Liver (tissue), 9 donors: ENCODE measurements around the gene UBE4A. TPM values are rescaled to one million over a fixed set of nuclear protein-coding genes. Genes with fewer than 3 reads are reported as not detected.

Experiments used
- DNase-seq: peaks from one replicate; pipeline ENCODE4 v3.0.0-alpha.2; 2017; ENCODE audit warnings: low spot score
- H3K27ac ChIP-seq, 2 donors: one replicate each; pipeline ENCODE4 v1.7.0; 2013; ENCODE audit warnings: inconsistent platforms in 2 of 2, low read length in 2 of 2, control low read depth in 1 of 2, low read depth in 1 of 2, mild to moderate bottlenecking in 1 of 2
- H3K27me3 ChIP-seq, 4 donors: one replicate each; pipeline versions ENCODE4 v1.6.1 to v1.7.0; 2013; ENCODE audit warnings: low read length in 3 of 4, inconsistent platforms in 1 of 4, mild to moderate bottlenecking in 1 of 4, moderate library complexity in 1 of 4; ENCODE audit not compliant: control insufficient read depth in 4 of 4, insufficient read depth in 4 of 4
- H3K36me3 ChIP-seq, 4 donors: one replicate each; pipeline versions ENCODE4 v1.6.1 to v1.7.0; 2013; ENCODE audit warnings: low read length in 3 of 4, mild to moderate bottlenecking in 3 of 4, low read depth in 1 of 4, moderate library complexity in 1 of 4; ENCODE audit not compliant: control insufficient read depth in 4 of 4, insufficient read depth in 3 of 4
- H3K4me1 ChIP-seq, 4 donors: one replicate each; pipeline versions ENCODE4 v1.6.1 to v1.7.0; 2013; ENCODE audit warnings: low read length in 3 of 4, mild to moderate bottlenecking in 3 of 4, moderate library complexity in 1 of 4; ENCODE audit not compliant: control insufficient read depth in 4 of 4, insufficient read depth in 4 of 4
- H3K4me3 ChIP-seq, 3 donors: one replicate each; pipeline versions ENCODE4 v1.6.1 to v1.7.0; 2013; ENCODE audit warnings: low read length in 3 of 3, control low read depth in 1 of 3, low read depth in 1 of 3, mild to moderate bottlenecking in 1 of 3
- H3K9ac ChIP-seq, 2 donors: one replicate each; pipeline ENCODE4 v1.7.0; 2013; ENCODE audit warnings: low read length in 2 of 2, mild to moderate bottlenecking in 2 of 2, moderate library complexity in 2 of 2, control low read depth in 1 of 2, low read depth in 1 of 2
- H3K9me3 ChIP-seq, 4 donors: one replicate each; pipeline versions ENCODE4 v1.6.1 to v1.7.0; 2013; ENCODE audit warnings: low read length in 3 of 4; ENCODE audit not compliant: control insufficient read depth in 4 of 4
- FOXA1 ChIP-seq: IDR thresholded peaks from 2 replicates; pipeline ENCODE4 v1.6.1; 2016; ENCODE audit warnings: antibody characterized with exemption
- FOXA2 ChIP-seq: IDR thresholded peaks from 2 replicates; pipeline ENCODE4 v1.6.1; 2016; ENCODE audit warnings: antibody characterized with exemption
- HNF4A ChIP-seq, 2 donors: conservative IDR thresholded peaks; 2 replicates each; pipeline ENCODE4 v1.6.1; 2016; ENCODE audit warnings: antibody characterized with exemption in 2 of 2, mild to moderate bottlenecking in 2 of 2
- HNF4G ChIP-seq: IDR thresholded peaks from 2 replicates; pipeline ENCODE4 v1.6.1; 2016; ENCODE audit warnings: antibody characterized with exemption
- NR2F2 ChIP-seq: IDR thresholded peaks from 2 replicates; pipeline ENCODE4 v1.6.1; 2016; ENCODE audit warnings: antibody characterized with exemption
- TAF1 ChIP-seq: conservative IDR thresholded peaks from 2 replicates; pipeline ENCODE4 v1.6.1; 2016; ENCODE audit warnings: antibody characterized with exemption, mild to moderate bottlenecking
- YY1 ChIP-seq: IDR thresholded peaks from 2 replicates; pipeline ENCODE4 v1.6.1; 2016; ENCODE audit warnings: antibody characterized with exemption, mild to moderate bottlenecking
- WGBS: extraction: QIAGEN DNeasy Blood & Tissue Kit; methylation state at CpG from one replicate; pipeline ENCODE4 v1.1.7; 2013; 5-methylcytosine and 5-hydroxymethylcytosine counted together
- polyA plus RNA-seq, 2 donors: library from polyadenylated mRNA; stranded (reverse) in 1 of 2; unstranded in 1 of 2; fragments of 200-250 nt in 1 of 2; fragments of >200 nt in 1 of 2; fragmentation: Nextera tagmentation in 1 of 2; extraction: Ambion mirVana in 1 of 2; gene quantifications; one replicate each; pipeline versions ENCODE4 v1.2.1 to v1.2.3, GENCODE V29; 2013 to 2015
- total RNA-seq, 2 donors: library from RNA; depleted of rRNA; stranded (reverse); fragments of >200 nt; gene quantifications; one replicate each; pipeline ENCODE4 v1.2.3, GENCODE V29; 2014
- TF ChIP-seq, protein P1 (sequence below): IDR thresholded peaks from 2 replicates; pipeline ENCODE4 v1.6.1; 2016; ENCODE audit warnings: antibody characterized with exemption
- TF ChIP-seq, protein P2 (sequence below): fragments of 150-350 bp; IDR thresholded peaks from 2 replicates; pipeline ENCODE4 v1.5.1; 2017; ENCODE audit warnings: improper control_type of control experiment, low read depth, low read length; ENCODE audit not compliant: missing input control
- TF ChIP-seq, protein P3 (sequence below): IDR thresholded peaks from 2 replicates; pipeline ENCODE4 v1.6.1; 2016; ENCODE audit warnings: antibody characterized with exemption, mild to moderate bottlenecking
- TF ChIP-seq, protein P4 (sequence below): IDR thresholded peaks from 2 replicates; pipeline ENCODE4 v1.6.1; 2016; ENCODE audit warnings: antibody characterized with exemption
- donor health status: healthy.
- donor health status: healthy.
- donor health status: healthy.
- donor health status: healthy.
- donor health status: healthy.

Gene UBE4A
- total and polyA plus RNA-seq, 4 donors: 11.7 to 41.3 (median 19.1) TPM

DNA sequence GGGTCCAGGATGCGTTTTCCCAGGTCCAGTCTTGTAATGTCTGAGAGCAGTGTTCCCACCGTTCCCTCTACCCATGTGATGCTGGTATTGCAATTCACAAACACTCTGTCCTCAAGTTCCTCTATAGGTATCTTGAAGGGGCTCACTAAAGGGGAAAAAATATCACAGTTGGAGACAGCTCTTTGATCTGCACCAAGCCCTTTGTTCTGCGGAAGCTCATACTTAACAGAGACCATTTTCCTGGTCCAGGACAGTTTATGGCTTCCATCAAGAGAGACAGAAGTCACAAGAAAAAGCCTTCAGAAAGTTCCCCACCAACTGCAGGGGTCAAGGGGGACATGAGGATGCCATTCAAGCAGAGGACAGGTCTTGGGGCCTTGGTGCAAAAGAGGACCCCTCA, 19.0 kb upstream of the UBE4A start:
- Histone ChIP-seq H3K4me1 (no peaks in the 10 kb centered on the region), H3K27me3 (no peaks in the 10 kb centered on the region), H3K4me3 (no peak overlapping the region), H3K9me3 (no peaks in the 10 kb centered on the region), H3K36me3 (no peaks in the 10 kb centered on the region), H3K9ac (no peak overlapping the region), H3K27ac (no peak overlapping the region)
- no peak for DNase-seq
- no peak for TF ChIP-seq YY1
- WGBS: 92% methylated on average over 3 of the region's 3 CpGs

DNA sequence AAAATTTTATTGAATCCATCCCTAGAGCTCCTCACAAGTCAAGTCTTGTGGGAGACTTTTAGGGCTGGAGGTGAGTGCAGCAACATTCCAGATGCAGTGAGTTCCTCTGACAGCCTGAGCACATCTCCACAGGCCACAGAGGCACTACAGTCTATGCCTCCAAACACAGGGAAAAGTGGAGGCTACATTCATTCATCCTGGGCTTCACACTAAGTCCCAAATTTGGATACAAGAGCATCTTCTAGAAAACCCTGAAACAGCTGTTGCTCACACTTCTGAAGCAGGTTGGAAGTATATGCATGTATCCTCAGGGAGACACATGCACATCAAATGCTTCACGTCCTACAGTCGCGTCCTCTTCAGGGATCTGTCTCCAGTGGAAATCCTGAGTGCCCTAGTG, 18.1 kb upstream of the UBE4A start:
- no peaks in the 10 kb centered on the region for H3K27me3 ChIP-seq
- H3K9me3 ChIP-seq: no peaks in the 10 kb centered on the region
- no peak for DNase-seq
- no peak overlapping the region for H3K27ac ChIP-seq
- H3K9ac ChIP-seq: no peak overlapping the region
- H3K4me1 ChIP-seq: no peaks in the 10 kb centered on the region
- no peak for TF ChIP-seq HNF4A (conservative IDR thresholded peaks at IDR 0.05)
- TF ChIP-seq FOXA2: no peak
- TF ChIP-seq, protein P1, sequence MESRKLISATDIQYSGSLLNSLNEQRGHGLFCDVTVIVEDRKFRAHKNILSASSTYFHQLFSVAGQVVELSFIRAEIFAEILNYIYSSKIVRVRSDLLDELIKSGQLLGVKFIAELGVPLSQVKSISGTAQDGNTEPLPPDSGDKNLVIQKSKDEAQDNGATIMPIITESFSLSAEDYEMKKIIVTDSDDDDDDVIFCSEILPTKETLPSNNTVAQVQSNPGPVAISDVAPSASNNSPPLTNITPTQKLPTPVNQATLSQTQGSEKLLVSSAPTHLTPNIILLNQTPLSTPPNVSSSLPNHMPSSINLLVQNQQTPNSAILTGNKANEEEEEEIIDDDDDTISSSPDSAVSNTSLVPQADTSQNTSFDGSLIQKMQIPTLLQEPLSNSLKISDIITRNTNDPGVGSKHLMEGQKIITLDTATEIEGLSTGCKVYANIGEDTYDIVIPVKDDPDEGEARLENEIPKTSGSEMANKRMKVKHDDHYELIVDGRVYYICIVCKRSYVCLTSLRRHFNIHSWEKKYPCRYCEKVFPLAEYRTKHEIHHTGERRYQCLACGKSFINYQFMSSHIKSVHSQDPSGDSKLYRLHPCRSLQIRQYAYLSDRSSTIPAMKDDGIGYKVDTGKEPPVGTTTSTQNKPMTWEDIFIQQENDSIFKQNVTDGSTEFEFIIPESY: no peak
- TF ChIP-seq TAF1: no peak
- TF ChIP-seq, protein P2, sequence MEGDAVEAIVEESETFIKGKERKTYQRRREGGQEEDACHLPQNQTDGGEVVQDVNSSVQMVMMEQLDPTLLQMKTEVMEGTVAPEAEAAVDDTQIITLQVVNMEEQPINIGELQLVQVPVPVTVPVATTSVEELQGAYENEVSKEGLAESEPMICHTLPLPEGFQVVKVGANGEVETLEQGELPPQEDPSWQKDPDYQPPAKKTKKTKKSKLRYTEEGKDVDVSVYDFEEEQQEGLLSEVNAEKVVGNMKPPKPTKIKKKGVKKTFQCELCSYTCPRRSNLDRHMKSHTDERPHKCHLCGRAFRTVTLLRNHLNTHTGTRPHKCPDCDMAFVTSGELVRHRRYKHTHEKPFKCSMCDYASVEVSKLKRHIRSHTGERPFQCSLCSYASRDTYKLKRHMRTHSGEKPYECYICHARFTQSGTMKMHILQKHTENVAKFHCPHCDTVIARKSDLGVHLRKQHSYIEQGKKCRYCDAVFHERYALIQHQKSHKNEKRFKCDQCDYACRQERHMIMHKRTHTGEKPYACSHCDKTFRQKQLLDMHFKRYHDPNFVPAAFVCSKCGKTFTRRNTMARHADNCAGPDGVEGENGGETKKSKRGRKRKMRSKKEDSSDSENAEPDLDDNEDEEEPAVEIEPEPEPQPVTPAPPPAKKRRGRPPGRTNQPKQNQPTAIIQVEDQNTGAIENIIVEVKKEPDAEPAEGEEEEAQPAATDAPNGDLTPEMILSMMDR: no peak
- no peak for TF ChIP-seq HNF4G
- no peak for TF ChIP-seq FOXA1
- no peak for TF ChIP-seq NR2F2
- TF ChIP-seq, protein P3, sequence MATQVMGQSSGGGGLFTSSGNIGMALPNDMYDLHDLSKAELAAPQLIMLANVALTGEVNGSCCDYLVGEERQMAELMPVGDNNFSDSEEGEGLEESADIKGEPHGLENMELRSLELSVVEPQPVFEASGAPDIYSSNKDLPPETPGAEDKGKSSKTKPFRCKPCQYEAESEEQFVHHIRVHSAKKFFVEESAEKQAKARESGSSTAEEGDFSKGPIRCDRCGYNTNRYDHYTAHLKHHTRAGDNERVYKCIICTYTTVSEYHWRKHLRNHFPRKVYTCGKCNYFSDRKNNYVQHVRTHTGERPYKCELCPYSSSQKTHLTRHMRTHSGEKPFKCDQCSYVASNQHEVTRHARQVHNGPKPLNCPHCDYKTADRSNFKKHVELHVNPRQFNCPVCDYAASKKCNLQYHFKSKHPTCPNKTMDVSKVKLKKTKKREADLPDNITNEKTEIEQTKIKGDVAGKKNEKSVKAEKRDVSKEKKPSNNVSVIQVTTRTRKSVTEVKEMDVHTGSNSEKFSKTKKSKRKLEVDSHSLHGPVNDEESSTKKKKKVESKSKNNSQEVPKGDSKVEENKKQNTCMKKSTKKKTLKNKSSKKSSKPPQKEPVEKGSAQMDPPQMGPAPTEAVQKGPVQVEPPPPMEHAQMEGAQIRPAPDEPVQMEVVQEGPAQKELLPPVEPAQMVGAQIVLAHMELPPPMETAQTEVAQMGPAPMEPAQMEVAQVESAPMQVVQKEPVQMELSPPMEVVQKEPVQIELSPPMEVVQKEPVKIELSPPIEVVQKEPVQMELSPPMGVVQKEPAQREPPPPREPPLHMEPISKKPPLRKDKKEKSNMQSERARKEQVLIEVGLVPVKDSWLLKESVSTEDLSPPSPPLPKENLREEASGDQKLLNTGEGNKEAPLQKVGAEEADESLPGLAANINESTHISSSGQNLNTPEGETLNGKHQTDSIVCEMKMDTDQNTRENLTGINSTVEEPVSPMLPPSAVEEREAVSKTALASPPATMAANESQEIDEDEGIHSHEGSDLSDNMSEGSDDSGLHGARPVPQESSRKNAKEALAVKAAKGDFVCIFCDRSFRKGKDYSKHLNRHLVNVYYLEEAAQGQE: no peak
- TF ChIP-seq, protein P4, sequence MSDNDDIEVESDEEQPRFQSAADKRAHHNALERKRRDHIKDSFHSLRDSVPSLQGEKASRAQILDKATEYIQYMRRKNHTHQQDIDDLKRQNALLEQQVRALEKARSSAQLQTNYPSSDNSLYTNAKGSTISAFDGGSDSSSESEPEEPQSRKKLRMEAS: no peak
- WGBS: 91% methylated on average over 3 of the region's 3 CpGs
- no peak overlapping the region for H3K4me3 ChIP-seq
- H3K36me3 ChIP-seq: no peaks in the 10 kb centered on the region
